Measurements from ENCODE around the gene PLCL2.

Gene PLCL2

GRCh38 chr3:17011728-17012338 lies 127.1 kb downstream of the PLCL2 start:
- no peak for DNase-seq (ENCODE audit: low read depth)

- DNase-seq (ENCODE audit: low read depth), result no peak
These were observed 128.3 kb downstream of the PLCL2 start for GRCh38 chr3:17013050-17013449.

DNA sequence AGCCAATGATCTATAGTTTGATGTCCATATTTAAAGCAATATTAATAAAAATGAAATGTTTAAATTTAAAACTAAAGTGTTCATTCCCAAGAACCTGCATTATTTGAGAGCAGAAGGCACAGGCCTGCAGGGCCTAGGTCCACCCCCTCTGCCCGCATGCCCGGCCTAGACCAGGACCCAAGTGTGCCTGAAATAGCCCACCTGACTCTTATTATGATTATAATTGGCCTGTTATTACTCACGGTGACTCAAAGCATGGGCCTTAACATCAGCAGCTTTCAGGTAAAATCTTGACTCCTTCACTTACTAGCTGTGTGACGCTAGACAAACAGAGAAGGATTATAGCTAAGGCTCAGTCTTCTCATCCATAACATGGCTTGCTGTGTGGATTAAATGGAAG lies 128.8 kb downstream of the PLCL2 start:
- no peak for DNase-seq (ENCODE audit: low read depth)

DNA sequence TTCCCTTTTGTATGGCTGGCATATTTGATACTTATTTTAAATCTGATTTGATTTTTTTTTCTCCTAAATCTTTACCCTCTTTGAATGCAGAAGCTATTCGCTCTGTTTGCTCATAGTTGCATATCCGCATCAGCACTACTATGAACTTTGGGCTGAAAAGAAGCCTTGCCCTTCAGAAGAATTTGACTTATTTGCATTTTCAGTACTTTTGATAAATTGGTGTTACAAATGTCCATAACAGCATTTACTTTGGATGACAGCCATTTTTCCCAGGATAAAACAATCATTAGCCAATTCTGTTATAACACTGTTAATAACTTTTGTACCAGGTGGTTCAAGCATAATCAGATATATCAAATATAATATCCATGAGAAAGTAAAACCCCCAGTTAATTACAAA lies 129.5 kb downstream of the PLCL2 start:
- no peak for DNase-seq (ENCODE audit: low read depth)

- DNase-seq (ENCODE audit: low read depth), result no peak
These were observed 130.0 kb downstream of the PLCL2 start for GRCh38 chr3:17014709-17015108.

GRCh38 chr3:17021614-17022013 lies 136.9 kb downstream of the PLCL2 start:
- no peak for DNase-seq (ENCODE audit: low read depth)

DNA sequence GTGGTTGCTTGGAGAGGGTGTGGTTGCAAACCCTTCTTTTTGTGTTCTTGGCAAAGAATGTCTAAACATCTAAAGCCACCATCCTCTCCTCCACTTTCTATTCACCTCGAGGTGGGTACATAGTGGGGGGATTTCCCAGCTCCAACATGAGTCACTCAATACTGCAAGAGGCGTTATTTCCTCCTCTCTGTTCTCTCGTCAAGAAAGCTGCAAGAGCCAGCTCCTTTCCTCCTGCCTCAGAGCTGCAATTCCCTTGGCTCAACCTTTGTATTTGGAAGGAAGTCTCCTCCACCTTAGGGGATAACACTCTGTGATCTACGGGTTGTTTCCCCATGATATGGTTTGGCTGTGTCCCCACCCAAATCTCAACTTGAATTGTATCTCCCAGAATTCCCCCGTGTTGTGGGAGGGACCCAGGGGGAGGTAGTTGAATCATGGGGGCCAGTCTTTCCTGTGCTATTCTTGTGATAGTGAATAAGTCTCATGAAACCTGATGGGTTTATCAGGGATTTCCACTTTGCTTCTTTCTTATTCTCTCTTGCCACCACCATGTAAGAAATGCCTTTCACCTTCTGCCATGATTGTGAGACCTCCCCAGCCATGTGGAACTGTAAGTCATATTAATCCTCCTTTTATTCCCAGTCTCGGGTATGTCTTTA lies 138.4 kb downstream of the PLCL2 start:
- DNase-seq (ENCODE audit: low read depth), result peak; percentile 61

DNA sequence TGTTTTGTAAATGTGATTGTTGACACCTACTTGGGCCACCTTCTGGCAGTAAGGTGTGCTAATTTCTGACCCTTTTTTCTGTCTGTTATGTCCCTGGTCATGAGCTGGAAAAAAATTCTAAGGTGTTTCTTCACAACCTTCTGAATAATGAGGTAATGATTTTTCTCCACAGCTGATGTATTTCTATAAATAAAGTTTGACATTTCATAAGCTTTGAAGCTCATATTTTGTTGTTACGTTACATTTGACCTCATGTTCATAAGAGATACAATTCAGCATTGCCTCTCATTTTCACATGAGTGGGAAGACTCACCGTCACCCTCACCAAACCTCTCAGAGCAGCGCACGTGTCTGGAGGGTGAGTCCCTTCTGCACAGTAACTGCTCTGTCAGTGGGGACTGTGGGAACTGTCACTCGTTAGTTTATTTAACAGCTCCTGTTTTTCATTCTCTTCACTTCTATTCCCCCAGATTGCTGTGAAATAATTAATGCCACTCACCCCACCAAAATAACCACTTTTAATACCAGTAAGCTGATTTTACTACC lies 140.9 kb downstream of the PLCL2 start:
- DNase-seq (ENCODE audit: low read depth), result peak; percentile 42

GRCh38 chr3:17027318-17027717 lies 142.6 kb downstream of the PLCL2 start:
- DNase-seq (ENCODE audit: low read depth), result no peak

DNA sequence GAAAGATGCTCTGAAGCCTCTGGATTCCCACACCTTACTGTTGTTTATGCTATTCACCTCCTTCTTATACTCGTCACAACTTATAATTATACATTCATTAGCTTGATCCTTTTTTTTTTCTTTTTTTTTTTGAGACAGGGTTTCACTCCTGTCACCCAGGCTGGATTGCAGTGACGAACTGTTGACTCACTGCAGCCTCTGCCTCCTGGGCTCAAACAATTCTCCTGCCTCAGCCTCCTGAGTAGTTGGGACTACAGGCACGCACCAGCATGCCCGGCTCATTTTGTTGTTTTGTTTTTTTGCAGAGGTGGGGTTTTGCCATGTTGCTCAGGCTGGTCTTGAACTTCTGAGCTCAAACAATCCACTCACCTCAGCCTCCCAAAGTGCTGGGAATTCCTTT lies 143.6 kb downstream of the PLCL2 start:
- DNase-seq (ENCODE audit: low read depth), result no peak

DNA sequence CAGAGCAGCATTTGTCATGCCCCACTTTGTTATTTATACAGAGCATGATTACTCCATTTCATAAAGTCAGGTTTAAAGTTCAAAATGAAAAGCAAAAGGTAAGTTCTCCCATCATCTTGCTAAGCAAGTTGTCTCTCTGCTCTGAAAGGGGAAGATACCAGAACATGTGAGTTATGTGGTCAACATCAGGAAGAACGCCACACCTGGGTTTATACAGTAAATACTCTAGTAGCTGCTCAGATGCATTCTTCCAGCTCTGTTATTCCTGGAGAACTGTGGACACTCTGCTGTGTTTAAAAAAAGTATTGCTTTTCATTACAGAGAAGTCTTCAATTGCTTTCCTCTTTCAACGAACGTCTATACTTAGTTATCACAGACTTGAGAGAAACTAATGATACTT lies 145.7 kb downstream of the PLCL2 start:
- DNase-seq (ENCODE audit: low read depth), result no peak

GRCh38 chr3:17030956-17031652 lies 146.3 kb downstream of the PLCL2 start:
- DNase-seq (ENCODE audit: low read depth), result no peak

GRCh38 chr3:17032407-17033034 lies 147.8 kb downstream of the PLCL2 start:
- DNase-seq (ENCODE audit: low read depth), result no peak

- DNase-seq (ENCODE audit: low read depth), result no peak
These were observed 148.9 kb downstream of the PLCL2 start for GRCh38 chr3:17033516-17034168.

DNA sequence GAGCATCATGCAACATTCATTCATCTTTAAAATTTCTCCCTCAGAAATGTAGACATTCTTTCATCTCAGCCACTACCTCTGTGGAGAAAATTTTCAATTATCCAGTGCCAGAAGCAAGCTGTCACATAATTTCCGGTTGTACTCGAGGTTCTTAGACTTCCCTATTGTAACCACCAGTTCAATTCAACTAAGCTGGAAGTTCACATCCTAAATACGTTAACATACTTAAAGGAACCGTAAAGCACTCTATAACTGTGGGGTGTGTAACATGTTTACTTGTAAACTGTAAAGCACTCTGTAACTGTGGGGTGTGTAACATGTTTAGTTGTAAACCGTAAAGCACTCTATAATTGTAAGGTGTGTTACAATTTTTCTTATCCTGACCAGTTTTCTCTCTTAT lies 150.3 kb downstream of the PLCL2 start:
- DNase-seq (ENCODE audit: low read depth), result no peak

GRCh38 chr3:17035966-17036365 lies 151.2 kb downstream of the PLCL2 start:
- DNase-seq (ENCODE audit: low read depth), result no peak

DNA sequence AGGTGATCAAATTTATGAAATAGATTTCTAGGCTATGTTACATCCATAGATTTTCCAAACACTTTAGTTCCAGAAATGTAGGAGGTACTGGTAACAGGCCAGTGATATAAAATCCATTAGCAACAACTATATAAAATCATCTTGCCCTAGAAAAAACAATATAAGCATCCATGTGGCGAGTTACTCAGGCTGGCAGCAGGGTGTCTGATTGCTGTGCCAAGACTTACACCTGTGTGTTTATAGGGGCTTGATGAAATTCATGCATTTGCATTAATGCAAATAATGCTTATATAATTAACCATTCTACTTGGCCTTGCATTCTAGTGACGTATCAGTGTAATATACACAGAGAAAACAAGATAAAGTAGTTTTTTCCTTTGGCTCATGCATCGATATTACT lies 153.4 kb downstream of the PLCL2 start:
- DNase-seq (ENCODE audit: low read depth), result no peak

DNA sequence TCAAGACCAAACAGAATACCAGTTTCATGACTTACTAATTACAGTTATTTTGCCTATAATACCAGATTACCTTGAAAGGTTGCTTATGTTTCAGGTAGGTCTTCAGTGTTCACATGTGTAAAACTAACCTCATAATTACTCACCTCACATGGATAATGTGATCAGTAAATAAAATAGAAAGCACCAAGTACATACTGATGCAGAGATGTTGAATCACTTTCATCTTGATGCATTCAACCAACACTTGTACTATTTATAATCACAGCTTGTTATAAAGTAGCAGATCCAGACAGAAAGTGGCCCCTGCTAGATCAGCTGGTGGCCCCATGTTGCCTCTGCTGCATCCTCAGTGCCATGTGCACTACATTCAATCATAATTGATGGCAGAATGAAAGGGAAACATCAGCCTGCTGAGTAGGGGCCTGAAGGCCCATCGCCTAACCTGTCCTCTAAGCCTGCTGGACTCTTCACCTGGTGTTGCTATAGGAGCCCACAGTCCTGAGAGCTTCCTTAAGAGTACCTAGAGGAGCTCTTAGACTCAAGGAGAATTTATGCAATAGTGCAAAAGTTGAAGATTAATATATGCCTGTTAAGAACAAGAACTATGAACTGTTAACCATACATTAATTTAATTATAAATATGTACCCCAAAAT lies 154.3 kb downstream of the PLCL2 start:
- DNase-seq (ENCODE audit: low read depth), result no peak

DNA sequence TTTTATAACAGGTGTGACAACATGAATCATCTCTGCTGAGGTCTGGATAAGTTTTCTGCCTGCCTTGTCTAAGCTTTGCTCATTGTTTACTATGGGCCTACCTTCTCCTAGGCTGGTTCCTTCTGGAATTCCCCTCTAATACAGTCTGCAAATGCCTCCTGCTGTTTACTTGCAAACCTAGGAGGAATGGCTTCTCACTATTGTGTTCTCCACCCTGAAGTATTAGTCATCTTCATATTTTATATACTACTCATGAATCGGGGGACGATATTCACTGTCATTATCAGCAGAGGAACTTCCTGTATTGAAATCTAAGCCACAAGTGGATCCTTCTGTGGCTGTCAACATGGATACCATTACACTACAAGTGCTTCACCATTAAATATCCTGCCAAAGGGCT lies 154.8 kb downstream of the PLCL2 start:
- no peak for DNase-seq (ENCODE audit: low read depth)

GRCh38 chr3:17040322-17040989 lies 155.7 kb downstream of the PLCL2 start:
- DNase-seq (ENCODE audit: low read depth), result no peak

DNA sequence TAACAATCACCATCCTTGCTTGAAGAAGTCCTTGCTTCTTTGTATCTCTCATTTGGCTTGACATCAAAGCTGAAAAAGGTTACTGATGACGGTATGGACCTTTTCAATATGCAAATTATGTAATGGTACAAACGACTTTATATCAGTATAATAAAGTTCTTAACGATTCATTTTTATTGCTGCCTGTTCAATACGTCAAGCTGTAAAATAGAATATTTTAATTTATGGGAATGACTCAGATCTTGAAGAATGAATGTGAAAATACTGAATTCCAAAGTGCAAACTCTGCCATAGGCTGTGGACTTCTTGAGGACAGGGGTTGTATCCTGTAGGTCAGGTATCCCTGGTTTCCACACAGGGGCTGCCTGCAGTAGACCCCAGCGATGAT lies 156.2 kb downstream of the PLCL2 start:
- no peak for DNase-seq (ENCODE audit: low read depth)
